Inflammatory macrophage treated with lipopolysaccharide for 1 hour (primary cell): ENCODE results near the gene GFI1B.
"Not testable (repeated sequence)": the region's sequence is repeated elsewhere in the genome, so short reads cannot be mapped to it uniquely, and the experiment has no call there.

Source experiments
- DNase-seq, 2 donors: peaks; one replicate each; pipeline ENCODE4 v3.0.0-alpha.2; 2020 to 2022

GFI1B gene

DNA sequence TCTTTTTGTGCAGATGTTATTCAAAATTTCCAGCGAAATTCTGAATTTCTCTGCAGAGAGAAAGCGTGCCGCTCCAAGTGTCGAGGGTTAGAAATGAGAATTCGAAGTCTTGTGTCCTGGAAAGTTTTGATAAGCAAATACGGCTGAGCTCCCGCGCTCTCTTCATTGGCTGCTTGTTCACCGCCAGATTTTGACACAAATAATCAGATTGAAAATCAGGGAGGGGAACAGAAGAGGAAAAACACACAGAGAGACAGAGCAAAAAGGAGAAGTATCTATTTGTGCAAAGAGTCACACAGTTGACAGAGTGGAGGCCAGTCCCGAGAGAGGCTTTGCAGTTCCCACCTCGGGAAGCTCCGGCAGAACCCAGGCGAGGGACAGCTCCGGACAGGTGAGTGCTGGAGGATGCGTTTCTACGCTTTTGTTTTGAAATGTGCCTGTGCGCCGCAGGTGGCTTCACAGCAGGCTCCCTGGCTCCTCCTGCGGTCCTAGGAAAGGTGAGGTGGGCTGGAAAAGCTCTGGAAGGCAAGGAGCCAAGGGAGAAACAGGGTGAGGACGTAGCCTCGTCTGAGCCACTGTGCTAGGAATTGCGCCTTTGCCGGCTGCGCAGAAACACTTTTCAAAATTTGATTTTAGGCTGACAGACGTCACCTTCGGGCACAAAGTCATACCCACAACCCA is at the start of gene GFI1B:
Gene GFI1B, plus strand, starts transcription at position 244 of the 681 bp plus-strand sequence. CDS start 7,985 bp downstream, outside the sequence.
- peak; percentile 11 to 34 for DNase-seq

- no peak for DNase-seq
Observed at GRCh38 chr9:132931178-132931735, 47.2 kb upstream of the GFI1B start.

- no peak for DNase-seq
Observed at GRCh38 chr9:132935026-132935425, 43.5 kb upstream of the GFI1B start.

DNA sequence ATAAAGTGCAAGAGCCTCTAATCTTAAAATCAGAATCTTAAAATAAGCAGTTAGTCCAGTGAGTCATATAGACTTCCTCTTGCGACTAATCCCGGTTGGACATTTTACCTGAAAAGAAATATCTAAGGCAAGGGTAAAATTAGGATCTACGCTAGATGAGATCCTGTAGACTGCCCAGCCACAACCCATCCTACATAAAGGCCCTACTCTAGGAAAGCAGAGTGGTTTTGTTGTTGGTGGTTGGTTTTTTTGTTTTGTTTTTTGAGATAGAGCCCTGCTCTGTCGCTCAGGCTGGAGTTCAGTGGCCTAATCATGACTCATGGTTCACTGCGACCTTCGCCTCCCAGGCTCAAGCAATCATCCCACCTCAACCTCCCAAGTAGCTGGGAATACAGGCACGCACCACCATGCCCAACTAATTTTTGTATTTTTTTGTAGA is 41.0 kb upstream of the GFI1B start:
- DNase-seq = no peak

GRCh38 chr9:132939169-132939568 is 39.3 kb upstream of the GFI1B start:
- DNase-seq = no peak

GRCh38 chr9:132942541-132943182 is 35.8 kb upstream of the GFI1B start:
- no peak for DNase-seq

- DNase-seq = peak in 1 of 2 donors; percentile 18
Observed at GRCh38 chr9:132943651-132944293, 34.7 kb upstream of the GFI1B start.

DNA sequence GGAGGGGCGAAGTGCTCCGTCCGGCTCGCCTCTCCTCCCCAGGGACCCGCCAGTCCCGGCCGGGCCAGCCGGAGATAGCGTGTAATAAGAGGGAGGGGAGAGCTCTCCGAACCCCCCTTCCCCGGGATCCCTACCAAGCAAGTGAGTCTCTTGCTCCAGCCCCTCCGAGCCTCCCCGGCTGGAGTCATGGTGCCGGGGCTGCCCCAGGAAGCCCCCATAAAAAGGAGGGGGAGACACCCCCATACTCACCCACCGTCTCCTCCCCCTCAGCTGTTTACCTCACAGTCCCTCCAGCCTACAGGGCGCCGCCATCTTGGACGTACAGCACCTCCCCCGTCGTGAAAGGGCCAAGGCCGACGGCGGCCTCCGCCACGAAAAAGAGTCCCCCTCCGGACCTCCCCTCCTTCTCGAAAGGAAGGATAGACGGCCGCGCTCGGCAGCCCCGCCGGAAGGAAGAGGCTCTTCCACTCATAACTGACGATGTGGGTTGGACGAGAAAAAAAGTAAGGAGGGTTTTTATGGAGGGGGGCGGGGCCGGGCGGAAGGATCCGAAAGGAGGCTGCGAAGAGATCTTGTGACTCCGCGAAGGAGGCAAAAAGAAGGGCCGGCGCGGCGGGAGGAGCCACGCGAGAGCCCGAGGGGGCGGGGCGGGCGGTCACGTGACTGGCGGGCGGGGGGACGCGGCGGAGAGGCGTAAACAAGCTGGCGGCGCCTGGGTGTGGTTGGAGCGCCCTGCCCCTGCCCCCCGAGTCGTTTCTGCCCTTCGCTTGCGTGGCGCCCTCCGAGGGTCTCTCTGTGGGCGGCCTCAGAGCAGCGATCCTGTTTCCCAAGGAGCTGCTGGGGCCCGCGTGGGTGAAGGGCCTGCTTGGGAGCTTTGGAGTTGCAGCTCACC is 34.0 kb upstream of the GFI1B start, which contains the start of gene TSC1:
Gene TSC1, minus strand, starts transcription at position 323 of the 892 bp plus-strand sequence. CDS start 15,744 bp downstream, outside the sequence.
- DNase-seq = peak; percentile 86 to 95

- peak in 1 of 2 donors; percentile 2 for DNase-seq
Observed at GRCh38 chr9:132945186-132946130, 33.0 kb upstream of the GFI1B start.

DNA sequence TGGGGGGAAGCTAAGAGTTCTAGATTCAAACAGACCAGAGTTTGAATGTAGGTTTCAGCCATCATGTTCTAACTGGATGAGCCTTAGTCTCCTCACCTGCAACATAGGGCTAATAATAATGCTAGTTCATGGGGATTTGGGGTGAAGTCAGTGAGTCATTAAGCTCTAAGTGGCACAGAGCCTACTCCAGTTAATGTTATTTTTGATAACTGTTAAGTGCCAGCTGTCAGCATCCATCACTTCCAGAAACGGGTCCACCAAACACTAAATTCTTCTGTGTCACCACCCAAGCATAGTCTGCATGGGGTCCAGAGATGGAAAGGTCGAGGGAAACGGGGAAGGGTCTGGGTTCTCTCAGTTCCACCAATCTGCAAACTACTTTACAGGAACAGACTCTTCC is 32.3 kb upstream of the GFI1B start:
- DNase-seq = no peak

GRCh38 chr9:132946631-132947295 is 31.7 kb upstream of the GFI1B start:
- no peak for DNase-seq

DNA sequence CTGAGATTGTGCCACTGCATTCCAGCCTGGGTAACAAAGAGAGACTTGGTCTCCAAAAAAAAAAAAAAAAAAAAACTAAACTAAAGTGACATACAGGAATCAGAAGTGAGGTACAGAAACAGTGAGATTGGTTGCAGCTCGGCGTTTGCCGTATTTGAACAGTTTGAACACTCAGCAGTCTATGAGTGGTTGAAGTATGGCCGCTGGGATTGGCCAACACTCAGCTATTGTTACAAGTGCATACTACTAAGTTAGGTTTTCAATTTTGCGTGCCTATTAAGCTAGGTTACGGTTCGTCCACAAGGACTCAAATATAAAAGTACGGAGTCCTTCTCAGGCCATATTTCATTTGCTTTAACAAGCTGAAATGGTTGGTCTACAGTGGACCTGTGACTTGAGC is 30.7 kb upstream of the GFI1B start:
- DNase-seq = no peak

DNA sequence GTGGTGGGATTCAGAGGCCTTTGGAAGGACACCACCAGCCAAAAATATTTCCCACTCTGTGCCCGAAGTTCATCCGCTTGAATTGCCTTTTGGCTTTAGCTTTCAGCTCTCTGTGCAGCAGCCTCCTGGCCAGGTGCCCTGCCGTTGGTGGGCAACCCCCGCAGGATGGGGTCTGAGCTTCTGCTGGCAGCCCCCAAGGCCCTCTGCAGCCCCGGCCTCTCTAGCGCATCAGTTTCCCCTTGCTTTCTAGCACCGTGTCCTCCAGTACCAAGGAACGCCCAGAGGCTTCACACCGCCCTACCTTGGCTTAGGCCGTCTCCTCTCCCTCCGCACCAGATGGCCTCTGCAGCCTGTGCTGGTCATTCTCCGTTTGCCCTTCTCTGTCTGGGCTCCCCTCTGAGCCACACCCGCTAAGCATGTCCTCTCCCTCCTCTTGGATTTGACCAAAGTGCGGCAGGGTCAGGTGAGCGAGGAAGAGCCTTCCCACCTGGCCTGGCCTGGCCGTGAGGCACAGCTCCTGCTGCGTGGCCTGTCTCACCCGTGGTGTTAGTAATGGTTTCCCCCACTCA is 29.9 kb upstream of the GFI1B start:
- DNase-seq = no peak

DNA sequence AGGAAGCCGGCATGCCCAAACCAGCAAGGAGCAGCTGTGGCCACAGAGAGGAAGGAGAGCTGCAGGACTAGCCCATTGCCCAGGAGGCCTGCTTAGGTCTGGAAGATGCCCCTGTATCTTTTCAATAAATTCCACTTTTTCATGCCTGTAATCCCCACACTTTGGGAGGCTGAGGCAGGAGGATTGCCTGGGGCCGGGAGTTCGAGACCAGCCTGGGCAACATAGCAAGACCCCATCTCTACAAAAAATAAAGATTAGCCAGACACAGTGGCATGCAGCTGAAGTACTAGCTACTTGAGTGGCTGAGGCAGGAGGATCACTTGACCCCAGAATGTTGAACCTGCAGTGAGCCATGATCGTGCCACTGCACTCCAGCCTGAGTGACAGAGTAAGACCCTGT is 28.8 kb upstream of the GFI1B start:
- DNase-seq = no peak

GRCh38 chr9:132955123-132955522 is 23.4 kb upstream of the GFI1B start:
- no peak for DNase-seq

DNA sequence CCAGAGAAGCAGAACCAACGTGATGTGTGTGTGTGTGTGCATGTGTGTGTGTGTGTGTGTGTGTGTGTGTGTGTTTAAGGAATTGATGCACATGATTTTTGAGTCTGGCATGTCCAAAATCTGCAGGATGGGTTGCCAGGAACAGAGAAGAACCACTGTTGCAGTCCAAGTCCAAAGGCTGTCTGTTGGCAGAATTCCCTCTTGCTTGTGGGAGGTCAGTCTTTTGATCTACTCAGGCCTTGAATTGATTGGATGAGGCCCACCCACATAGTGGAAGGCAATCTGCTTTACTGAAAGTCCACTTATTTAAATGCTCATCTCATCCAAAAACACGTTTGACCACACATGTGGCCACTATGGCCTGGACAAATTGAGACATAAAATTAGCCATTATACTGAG is 22.7 kb upstream of the GFI1B start:
- DNase-seq = no peak

GRCh38 chr9:132957805-132958204 is 20.7 kb upstream of the GFI1B start:
- no peak for DNase-seq

DNA sequence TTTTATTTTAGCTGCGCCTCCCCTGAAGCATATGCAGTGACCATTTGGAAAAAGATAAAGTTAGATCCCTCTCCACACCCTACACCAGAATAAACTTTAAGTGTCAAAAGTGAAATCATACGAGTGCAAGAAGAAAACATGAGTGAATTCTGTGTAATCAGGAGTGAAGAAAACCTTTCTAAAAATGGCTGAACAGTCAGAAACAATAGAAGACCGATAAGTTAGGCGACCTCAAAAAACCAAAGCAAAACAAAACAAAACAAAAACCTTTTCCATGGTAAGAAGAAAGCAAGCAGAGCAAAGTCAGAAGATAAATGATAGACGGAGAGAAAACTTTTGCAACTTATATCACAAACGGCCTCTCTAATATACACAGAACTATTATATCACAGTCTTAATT is 17.5 kb upstream of the GFI1B start:
- no peak for DNase-seq

DNA sequence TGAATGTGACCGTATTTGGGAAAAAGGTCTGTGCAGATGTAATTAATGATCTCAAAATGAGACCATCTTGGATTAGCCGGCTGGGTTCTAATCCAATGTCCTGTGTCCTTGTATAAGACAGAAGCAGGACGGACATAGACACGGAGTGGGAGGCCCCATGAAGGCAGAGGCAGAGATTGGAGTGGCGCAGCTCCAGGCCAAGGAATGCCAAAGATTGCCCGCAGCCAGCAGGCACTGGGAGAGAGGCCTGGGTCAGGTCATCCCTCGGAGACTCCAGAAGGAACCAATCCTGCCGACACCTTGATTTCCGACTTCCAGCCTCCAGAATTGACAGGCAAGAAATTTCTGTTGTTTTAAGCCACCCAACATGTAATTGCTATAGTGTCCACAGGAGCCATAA is 13.0 kb upstream of the GFI1B start:
- DNase-seq = no peak

DNA sequence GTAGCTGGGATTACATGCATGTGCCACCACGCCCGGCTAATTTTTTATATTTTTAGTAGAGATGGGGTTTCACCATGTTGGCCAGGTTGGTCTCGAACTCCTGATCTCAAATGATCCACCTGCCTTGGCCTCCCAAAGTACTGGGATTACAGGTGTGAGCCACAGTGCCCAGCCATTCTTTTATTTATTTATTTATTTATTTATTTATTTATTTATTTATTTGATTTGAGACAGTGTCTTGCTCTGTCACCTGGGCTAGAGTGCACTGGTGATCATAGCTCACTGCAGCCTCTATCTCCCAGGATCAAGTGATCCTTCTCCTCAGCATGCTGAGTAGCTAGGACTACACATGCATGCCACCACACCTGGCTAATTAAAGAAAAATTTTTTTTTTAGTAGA is 10.6 kb upstream of the GFI1B start:
- DNase-seq = not testable (repeated sequence)
